Activated gamma-delta T cell treated with anti-CD3 and anti-CD28 coated beads, Interleukin-2, amount 50 U/mL, for 16 hours (primary cell): Measurements from ENCODE around the gene CD300E.

Experiments used
- DNase-seq: peaks from one replicate; pipeline ENCODE4 v3.0.0-alpha.2; 2020; ENCODE audit warnings: low read depth

CD300E gene

GRCh38 chr17:74566132-74566753, 57.3 kb downstream of the CD300E start:
- no peak for DNase-seq

GRCh38 chr17:74565126-74565525, 58.4 kb downstream of the CD300E start:
- no peak for DNase-seq

GRCh38 chr17:74563358-74563757, 60.2 kb downstream of the CD300E start:
- no peak for DNase-seq

GRCh38 chr17:74561586-74561985, 62.0 kb downstream of the CD300E start:
- no peak for DNase-seq
